T-helper 1 cell treated with Interleukin-12 subunit alpha and Interleukin-12 subunit beta and Interleukin-4 antibody, amounts not matched to agents 30 ng/mL and 1 ng/mL, for 36 hours (primary cell): ENCODE data around the gene ELAC2. TPM values are rescaled to one million over a fixed set of nuclear protein-coding genes. Genes with fewer than 3 reads are reported as not detected.

ENCODE experiments used
- intact Hi-C: fragments of 100-400 bp; cut with micrococcal nuclease; formaldehyde crosslinking; loops from one replicate; pipeline ENCODE4 v1.15.1; 2024
- total RNA-seq: library from RNA; stranded (reverse); gene quantifications from 2 replicates; pipeline ENCODE4 v1.2.3, GENCODE V29; 2022

ELAC2 gene
- total RNA-seq, 1 donor from 2014 or later = 79.2 TPM

- intact Hi-C loops = no loop called here
These were observed 58.4 kb downstream of the ELAC2 start for GRCh38 chr17:12959441-12959840.

GRCh38 chr17:12958786-12959185 is 59.0 kb downstream of the ELAC2 start:
- intact Hi-C loops = no loop called here

GRCh38 chr17:12955521-12955920 is 62.3 kb downstream of the ELAC2 start:
- intact Hi-C loops = no loop called here

- intact Hi-C loops = no loop called here
These were observed 64.7 kb downstream of the ELAC2 start for GRCh38 chr17:12953156-12953555.

GRCh38 chr17:12952012-12952411 is 65.8 kb downstream of the ELAC2 start:
- intact Hi-C loops = no loop called here

GRCh38 chr17:12947047-12947446 is 70.8 kb downstream of the ELAC2 start:
- intact Hi-C loops = no loop called here

Other genes starting within 250 kb of the ELAC2 start
- gene ARHGAP44, start 228.5 kb downstream of the ELAC2 start, total RNA-seq = not detected in 2 replicates